MCF 10A (cell line): ENCODE results near the gene RABAC1. TPM values are rescaled to one million over a fixed set of nuclear protein-coding genes. Genes with fewer than 3 reads are reported as not detected.

Experiments used
- BruUV-seq: library from RNA; stranded (reverse); fragments of 400-500 nt; replicated peaks from 2 replicates; lab custom pipeline; 2021; lab: Mats Ljungman, UMichigan
- CTCF ChIA-PET: fragments of 300-600 bp; sonication (Branson Sonifier 250); formaldehyde crosslinking; extraction: SDS; loops from one replicate; lab custom pipeline; 2021; ENCODE audit warnings: antibody characterized with exemption, inconsistent platforms; lab: Yijun Ruan, JAX
- POLR2A ChIA-PET: fragments of 300-600, 350-650 bp; sonication (Branson Sonifier 250); formaldehyde crosslinking; extraction: SDS; loops from one replicate; lab custom pipeline; 2020; ENCODE audit warnings: antibody characterized with exemption, inconsistent platforms; lab: Yijun Ruan, JAX
- DNase-seq: peaks from one replicate; pipeline ENCODE4 v3.0.0-alpha.2; 2018; ENCODE audit not compliant: unreplicated experiment
- H3K27ac Mint-ChIP-seq: one replicate; pipeline ENCODE4 v1.8.0; 2022; ENCODE audit warnings: mild to moderate bottlenecking, low read depth, mixed read lengths; ENCODE audit not compliant: unreplicated experiment
- H3K27me3 Mint-ChIP-seq: one replicate; pipeline ENCODE4 v1.8.0; 2022; ENCODE audit warnings: mixed read lengths; ENCODE audit not compliant: insufficient read depth, unreplicated experiment
- H3K36me3 Mint-ChIP-seq: one replicate; pipeline ENCODE4 v1.8.0; 2022; ENCODE audit warnings: mild to moderate bottlenecking, moderate library complexity, mixed read lengths; ENCODE audit not compliant: insufficient read depth, unreplicated experiment
- H3K4me1 Mint-ChIP-seq: one replicate; pipeline ENCODE4 v1.8.0; 2022; ENCODE audit warnings: mixed read lengths; ENCODE audit not compliant: insufficient read depth, unreplicated experiment
- H3K4me3 Mint-ChIP-seq: one replicate; pipeline ENCODE4 v1.8.0; 2022; ENCODE audit warnings: mild to moderate bottlenecking, moderate library complexity, mixed read lengths; ENCODE audit not compliant: unreplicated experiment
- H3K9me3 Mint-ChIP-seq: one replicate; pipeline ENCODE4 v1.8.0; 2022; ENCODE audit warnings: mixed read lengths; ENCODE audit not compliant: unreplicated experiment
- CTCF ChIP-seq: fragments of 200-600 bp; IDR thresholded peaks from one replicate; pipeline ENCODE4 v1.8.0; 2022; ENCODE audit warnings: antibody characterized with exemption, mild to moderate bottlenecking; ENCODE audit not compliant: unreplicated experiment
- intact Hi-C: fragments of 100-400 bp; cut with micrococcal nuclease; formaldehyde crosslinking; loops from 2 replicates; pipeline ENCODE4 v1.14.1; 2022
- total RNA-seq: library from RNA; stranded (reverse); gene quantifications from 2 replicates; pipeline ENCODE4 v1.2.3, GENCODE V29; 2022

Gene RABAC1
- total RNA-seq, 1 experiment from 2014 or later = 75.4 TPM

GRCh38 chr19:41971363-41971762, 12.2 kb upstream of the RABAC1 start:
- no peaks in the 10 kb centered on the region for H3K9me3 Mint-ChIP-seq
- no peak for TF ChIP-seq CTCF
- no peak for DNase-seq
- no peak overlapping the region for H3K4me3 Mint-ChIP-seq
- CTCF ChIA-PET = interaction anchor here (0.6 kb wide), 1 partner anchor 619 kb away, joined by 3 read pairs; no protein-coding TSS in a partner anchor
- H3K27me3 Mint-ChIP-seq = peaks cover 45% of the 10 kb centered on the region
- H3K4me1 Mint-ChIP-seq = no peaks in the 10 kb centered on the region
- H3K36me3 Mint-ChIP-seq = no peaks in the 10 kb centered on the region
- BruUV-seq = no TSS peak
- no peak overlapping the region for H3K27ac Mint-ChIP-seq
- intact Hi-C loops = no loop called here
- POLR2A ChIA-PET = no interaction called here

- no peak for DNase-seq
- TF ChIP-seq CTCF = no peak
- POLR2A ChIA-PET = no interaction called here
- H3K4me3 Mint-ChIP-seq = no peak overlapping the region
- H3K36me3 Mint-ChIP-seq = no peaks in the 10 kb centered on the region
- CTCF ChIA-PET = no interaction called here
- intact Hi-C loops = no loop called here
- BruUV-seq = no TSS peak
- no peaks in the 10 kb centered on the region for H3K9me3 Mint-ChIP-seq
- peaks cover 50% of the 10 kb centered on the region for H3K27me3 Mint-ChIP-seq
- no peaks in the 10 kb centered on the region for H3K4me1 Mint-ChIP-seq
- H3K27ac Mint-ChIP-seq = no peak overlapping the region
Observed at GRCh38 chr19:41969772-41970458, 10.8 kb upstream of the RABAC1 start.

GRCh38 chr19:41968751-41969595, 9.9 kb upstream of the RABAC1 start:
- DNase-seq = no peak
- Mint-ChIP-seq H3K9me3 (no peaks in the 10 kb centered on the region), H3K27ac (no peak overlapping the region), H3K36me3 (no peaks in the 10 kb centered on the region), H3K4me3 (no peak overlapping the region), H3K4me1 (no peaks in the 10 kb centered on the region), H3K27me3 (peaks cover 50% of the 10 kb centered on the region)
- ChIA-PET CTCF (no interaction called here), POLR2A (no interaction called here)
- no TSS peak for BruUV-seq
- intact Hi-C loops = no loop called here
- no peak for TF ChIP-seq CTCF

- H3K27me3 Mint-ChIP-seq = peaks cover 50% of the 10 kb centered on the region
- H3K4me1 Mint-ChIP-seq = no peaks in the 10 kb centered on the region
- intact Hi-C loops = no loop called here
- BruUV-seq = no TSS peak
- no peak overlapping the region for H3K4me3 Mint-ChIP-seq
- DNase-seq = no peak
- no peak overlapping the region for H3K27ac Mint-ChIP-seq
- no peaks in the 10 kb centered on the region for H3K36me3 Mint-ChIP-seq
- CTCF ChIA-PET = no interaction called here
- H3K9me3 Mint-ChIP-seq = no peaks in the 10 kb centered on the region
- POLR2A ChIA-PET = no interaction called here
- TF ChIP-seq CTCF = no peak
Observed at GRCh38 chr19:41967054-41967783, 8.1 kb upstream of the RABAC1 start.
